AG09319 (cell line): ENCODE data around the gene ZNF106.

Experiments
- DNase-seq: peaks from one replicate; pipeline ENCODE4 v3.0.0-alpha.2; 2010; ENCODE audit warnings: low read depth; ENCODE audit errors: extremely low read depth
- TF ChIP-seq, protein P1 (sequence below): IDR thresholded peaks from 2 replicates; pipeline ENCODE4 v1.5.1; 2011; ENCODE audit warnings: low read depth, mild to moderate bottlenecking, inconsistent platforms, low read length, moderate library complexity

The ZNF106 gene

DNA sequence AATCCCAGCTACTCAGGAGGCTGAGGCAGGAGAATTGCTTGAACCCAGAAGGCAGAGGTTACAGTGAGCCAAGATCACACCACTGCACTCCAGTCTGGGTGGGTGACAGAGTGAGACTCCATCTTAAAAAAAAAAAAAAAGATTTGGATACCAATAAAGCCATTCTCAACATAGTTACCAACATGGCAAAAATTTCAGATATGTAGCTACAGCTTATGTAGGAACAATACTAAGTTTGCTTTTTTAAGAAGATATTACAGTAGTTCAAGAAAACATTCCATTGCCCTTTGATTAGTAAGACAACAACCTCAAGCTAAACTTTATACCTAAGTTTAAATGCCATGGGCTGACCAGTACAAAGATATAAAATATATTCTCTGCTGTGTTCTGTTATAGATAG, 34.4 kb downstream of the ZNF106 start:
- DNase-seq = no peak
- TF ChIP-seq, protein P1, sequence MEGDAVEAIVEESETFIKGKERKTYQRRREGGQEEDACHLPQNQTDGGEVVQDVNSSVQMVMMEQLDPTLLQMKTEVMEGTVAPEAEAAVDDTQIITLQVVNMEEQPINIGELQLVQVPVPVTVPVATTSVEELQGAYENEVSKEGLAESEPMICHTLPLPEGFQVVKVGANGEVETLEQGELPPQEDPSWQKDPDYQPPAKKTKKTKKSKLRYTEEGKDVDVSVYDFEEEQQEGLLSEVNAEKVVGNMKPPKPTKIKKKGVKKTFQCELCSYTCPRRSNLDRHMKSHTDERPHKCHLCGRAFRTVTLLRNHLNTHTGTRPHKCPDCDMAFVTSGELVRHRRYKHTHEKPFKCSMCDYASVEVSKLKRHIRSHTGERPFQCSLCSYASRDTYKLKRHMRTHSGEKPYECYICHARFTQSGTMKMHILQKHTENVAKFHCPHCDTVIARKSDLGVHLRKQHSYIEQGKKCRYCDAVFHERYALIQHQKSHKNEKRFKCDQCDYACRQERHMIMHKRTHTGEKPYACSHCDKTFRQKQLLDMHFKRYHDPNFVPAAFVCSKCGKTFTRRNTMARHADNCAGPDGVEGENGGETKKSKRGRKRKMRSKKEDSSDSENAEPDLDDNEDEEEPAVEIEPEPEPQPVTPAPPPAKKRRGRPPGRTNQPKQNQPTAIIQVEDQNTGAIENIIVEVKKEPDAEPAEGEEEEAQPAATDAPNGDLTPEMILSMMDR = no peak

DNA sequence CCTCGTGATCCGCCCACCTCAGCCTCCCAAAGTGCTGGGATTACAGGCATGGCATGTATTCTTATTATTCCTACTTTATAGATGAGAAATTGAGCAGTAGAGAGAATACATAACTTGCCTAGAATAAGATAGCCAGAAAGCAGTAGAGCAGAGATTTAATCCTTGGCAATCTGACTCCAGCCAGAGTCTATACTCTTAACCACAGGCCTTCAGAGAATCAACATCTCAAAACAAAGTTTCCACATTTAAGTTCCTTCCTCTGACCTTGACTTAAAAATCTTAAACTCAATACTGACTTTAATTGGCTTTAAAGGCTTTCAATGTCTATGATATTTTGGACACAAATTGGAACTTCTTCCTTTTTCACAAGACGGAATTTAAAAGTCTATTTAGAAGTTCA, 37.1 kb downstream of the ZNF106 start:
- DNase-seq = no peak
- TF ChIP-seq, protein P1 = no peak

DNA sequence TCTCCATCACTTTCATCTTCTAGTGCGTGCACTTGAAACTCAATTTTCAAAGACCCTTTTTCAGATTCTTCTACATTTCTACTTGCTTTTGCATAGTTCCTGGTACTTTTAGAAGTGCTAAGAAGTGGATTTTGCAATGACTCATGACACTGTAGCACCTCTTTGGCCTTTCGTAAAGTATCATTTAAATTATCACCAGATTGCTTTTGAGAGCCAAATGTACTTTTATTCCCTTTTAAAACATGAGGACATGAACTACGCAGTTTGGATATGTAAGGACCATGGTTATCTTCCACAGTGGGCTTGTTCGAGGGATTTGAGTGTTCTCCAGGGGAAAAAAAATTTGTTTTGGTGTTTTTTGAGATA, 40.5 kb downstream of the ZNF106 start:
- no peak for DNase-seq
- TF ChIP-seq, protein P1 = no peak

DNA sequence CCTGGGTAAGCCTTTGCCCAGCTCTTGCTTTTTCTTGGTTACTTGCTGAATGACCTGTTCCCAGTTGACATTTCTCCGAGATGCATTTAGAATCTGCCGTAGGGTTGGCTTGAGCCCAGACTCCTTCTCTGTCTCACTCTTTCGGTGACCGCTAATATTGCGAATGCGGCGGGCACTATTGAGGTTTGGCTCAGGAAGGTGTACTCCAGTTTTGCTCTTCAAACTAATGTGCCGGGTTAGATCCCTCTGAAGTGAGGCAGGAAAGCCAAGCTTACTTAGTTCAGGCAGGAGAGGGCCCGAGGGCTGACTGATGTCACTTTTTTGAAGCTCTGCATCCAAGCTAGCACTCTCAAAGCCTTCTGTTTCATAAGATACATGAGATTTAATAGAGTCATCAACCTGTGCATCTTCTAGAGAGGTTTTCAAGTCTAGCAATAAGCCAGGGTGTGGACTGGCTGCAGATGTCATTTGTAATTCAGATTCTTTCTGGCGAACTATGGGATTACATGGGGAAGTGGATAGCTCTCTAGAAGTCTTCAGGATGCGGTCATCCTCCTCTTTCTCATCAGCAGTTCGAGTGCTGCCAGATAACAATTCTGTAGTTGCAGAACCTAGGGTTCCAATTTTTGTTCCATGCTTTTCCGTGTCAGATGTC, 41.0 kb downstream of the ZNF106 start:
- no peak for DNase-seq
- TF ChIP-seq, protein P1 = no peak

DNA sequence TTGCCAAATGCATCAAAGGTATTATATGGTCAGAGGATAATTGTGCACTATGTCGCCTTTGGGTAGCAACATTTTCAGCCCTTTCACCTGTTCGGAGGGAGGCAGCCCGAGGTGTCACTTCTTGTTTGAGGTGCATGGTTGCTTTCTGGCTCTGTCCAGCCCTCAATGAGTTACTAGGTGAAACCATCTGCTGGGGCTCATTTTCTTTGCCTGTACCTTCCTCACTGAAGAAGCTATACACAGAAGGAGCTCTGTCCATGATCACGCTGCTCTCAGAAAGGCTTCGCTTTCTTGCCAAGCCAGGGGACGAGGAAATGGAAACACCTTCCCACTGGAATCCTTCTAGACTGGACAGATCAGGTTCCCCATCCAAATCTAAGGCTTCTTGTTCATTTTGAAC, 42.7 kb downstream of the ZNF106 start:
- no peak for DNase-seq
- TF ChIP-seq, protein P1 = no peak

DNA sequence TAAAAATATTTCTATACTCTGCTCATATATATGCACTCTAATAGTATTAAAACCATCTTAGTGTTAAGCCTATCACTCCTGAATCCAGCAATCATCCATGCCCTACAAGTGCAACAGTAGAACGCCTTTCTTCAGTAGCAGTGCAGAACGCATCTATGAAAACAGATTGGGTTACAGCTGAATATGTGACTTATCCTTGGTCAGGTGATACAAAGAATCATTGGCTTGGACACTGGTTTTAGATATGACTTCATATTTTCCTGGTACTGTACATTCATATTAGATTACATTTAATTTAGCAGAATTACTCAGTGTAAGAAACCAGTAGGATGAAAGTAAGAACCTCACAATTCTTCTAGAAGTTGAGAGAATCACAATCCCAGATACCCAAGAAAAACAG, 43.3 kb downstream of the ZNF106 start:
- TF ChIP-seq, protein P1 = no peak
- no peak for DNase-seq

DNA sequence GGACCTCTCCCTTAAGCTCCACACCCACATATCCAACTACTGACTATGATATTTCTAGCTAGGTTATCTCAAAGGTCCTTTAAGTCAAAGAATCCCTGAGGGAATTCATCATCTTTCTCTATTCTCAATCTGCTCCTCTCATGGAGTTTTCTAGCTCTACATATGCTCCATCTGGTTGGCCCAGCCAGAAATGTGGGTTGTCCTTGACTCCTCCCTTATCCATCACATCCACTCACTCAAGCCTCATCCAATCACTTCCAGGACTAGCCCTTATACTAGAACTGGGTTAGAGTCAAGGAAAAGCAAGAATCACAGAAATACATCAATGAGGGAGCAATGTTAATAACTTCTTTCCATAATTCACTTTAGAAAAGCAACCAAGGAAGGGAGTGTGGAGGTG, 45.4 kb downstream of the ZNF106 start:
- DNase-seq = no peak
- TF ChIP-seq, protein P1 = no peak
